Jurkat, Clone E6-1 (cell line): ENCODE results near the gene ATP2C2.

Experiments used
- DNase-seq: peaks from one replicate; pipeline ENCODE4 v3.0.0-alpha.2; 2011; ENCODE audit warnings: low read depth, low spot score
- H3K4me3 ChIP-seq: 2 replicates; pipeline ENCODE4 v1.5.1; 2011; ENCODE audit warnings: mild to moderate bottlenecking, low read length, control low read depth, moderate library complexity

Gene ATP2C2

GRCh38 chr16:84459941-84460405 lies 91.6 kb downstream of the ATP2C2 start:
- no peak overlapping the region for H3K4me3 ChIP-seq
- no peak for DNase-seq

GRCh38 chr16:84460406-84461028 lies 92.2 kb downstream of the ATP2C2 start:
- DNase-seq = no peak
- H3K4me3 ChIP-seq = no peak overlapping the region

- DNase-seq = no peak
- no peak overlapping the region for H3K4me3 ChIP-seq
These were observed 92.7 kb downstream of the ATP2C2 start for GRCh38 chr16:84461029-84461412.

GRCh38 chr16:84461413-84462295 lies 93.3 kb downstream of the ATP2C2 start:
- H3K4me3 ChIP-seq = no peak overlapping the region
- DNase-seq = no peak

- H3K4me3 ChIP-seq = no peak overlapping the region
- no peak for DNase-seq
These were observed 94.2 kb downstream of the ATP2C2 start for GRCh38 chr16:84462296-84463210.

- DNase-seq = no peak
- H3K4me3 ChIP-seq = no peak overlapping the region
These were observed 94.9 kb downstream of the ATP2C2 start for GRCh38 chr16:84463221-84463620.

GRCh38 chr16:84464116-84464515 lies 95.8 kb downstream of the ATP2C2 start:
- no peak overlapping the region for H3K4me3 ChIP-seq
- no peak for DNase-seq

- no peak for DNase-seq
- no peak overlapping the region for H3K4me3 ChIP-seq
These were observed 96.8 kb downstream of the ATP2C2 start for GRCh38 chr16:84465154-84465553.

GRCh38 chr16:84466692-84467091 lies 98.4 kb downstream of the ATP2C2 start:
- no peak overlapping the region for H3K4me3 ChIP-seq
- no peak for DNase-seq

GRCh38 chr16:84467256-84467655 lies 98.9 kb downstream of the ATP2C2 start:
- no peak overlapping the region for H3K4me3 ChIP-seq
- no peak for DNase-seq

- DNase-seq = no peak
- no peak overlapping the region for H3K4me3 ChIP-seq
These were observed 99.4 kb downstream of the ATP2C2 start for GRCh38 chr16:84467709-84468108.

- no peak for DNase-seq
- H3K4me3 ChIP-seq = no peak overlapping the region
These were observed 103.0 kb downstream of the ATP2C2 start for GRCh38 chr16:84471316-84471715.

- DNase-seq = no peak
- no peak overlapping the region for H3K4me3 ChIP-seq
These were observed 103.6 kb downstream of the ATP2C2 start for GRCh38 chr16:84471966-84472365.

- no peak overlapping the region for H3K4me3 ChIP-seq
- DNase-seq = peak; percentile 37
These were observed 107.4 kb downstream of the ATP2C2 start for GRCh38 chr16:84475643-84476240.

GRCh38 chr16:84476401-84476800 lies 108.1 kb downstream of the ATP2C2 start:
- DNase-seq = no peak
- H3K4me3 ChIP-seq = no peak overlapping the region

GRCh38 chr16:84477661-84478060 lies 109.3 kb downstream of the ATP2C2 start:
- no peak for DNase-seq
- no peak overlapping the region for H3K4me3 ChIP-seq

- no peak for DNase-seq
- no peak overlapping the region for H3K4me3 ChIP-seq
These were observed 110.0 kb downstream of the ATP2C2 start for GRCh38 chr16:84478172-84478947.

- no peak for DNase-seq
- no peak overlapping the region for H3K4me3 ChIP-seq
These were observed 111.5 kb downstream of the ATP2C2 start for GRCh38 chr16:84479716-84480450.
